IPS-20b (cell line): ENCODE results near the gene NUP93.

Source experiments
- H3K27ac ChIP-seq: one replicate; pipeline ENCODE4 v1.5.1; 2013; ENCODE audit warnings: low read length
- H3K27me3 ChIP-seq: 2 replicates; pipeline ENCODE4 v1.6.1; 2013; ENCODE audit warnings: mild to moderate bottlenecking, low read length, inconsistent platforms; ENCODE audit not compliant: insufficient read depth
- H3K36me3 ChIP-seq: 2 replicates; pipeline ENCODE4 v1.6.1; 2013; ENCODE audit warnings: low read depth, mild to moderate bottlenecking, inconsistent platforms, low read length, moderate library complexity; ENCODE audit not compliant: insufficient read depth
- H3K4me1 ChIP-seq: 2 replicates; pipeline ENCODE4 v1.6.1; 2013; ENCODE audit warnings: mild to moderate bottlenecking, control low read depth, inconsistent platforms, low read length, moderate library complexity; ENCODE audit not compliant: insufficient read depth
- H3K4me3 ChIP-seq: 2 replicates; pipeline ENCODE4 v1.5.1; 2013; ENCODE audit warnings: mild to moderate bottlenecking, low read length, inconsistent platforms
- H3K9ac ChIP-seq: 2 replicates; pipeline ENCODE4 v1.6.1; 2013; ENCODE audit warnings: low read depth, mild to moderate bottlenecking, inconsistent platforms, low read length, moderate library complexity
- H3K9me3 ChIP-seq: 2 replicates; pipeline ENCODE4 v1.6.1; 2013; ENCODE audit warnings: mild to moderate bottlenecking, low read depth, low read length, inconsistent platforms; ENCODE audit not compliant: insufficient read depth

The NUP93 gene

GRCh38 chr16:56852968-56853367 lies 123.0 kb downstream of the NUP93 start:
- H3K9ac ChIP-seq: no peak overlapping the region
- no peak overlapping the region for H3K4me3 ChIP-seq
- no peaks in the 10 kb centered on the region for H3K36me3 ChIP-seq
- H3K27me3 ChIP-seq: no peaks in the 10 kb centered on the region
- no peaks in the 10 kb centered on the region for H3K9me3 ChIP-seq
- H3K4me1 ChIP-seq: peaks cover 17% of the 10 kb centered on the region; the same call in 1 of the 2 replicates
- H3K27ac ChIP-seq: no peak overlapping the region

- Histone ChIP-seq H3K4me1 (peaks cover 6% of the 10 kb centered on the region; the same call in 1 of the 2 replicates), H3K4me3 (no peak overlapping the region), H3K36me3 (no peaks in the 10 kb centered on the region)
Measured at GRCh38 chr16:56855201-56855600, 125.3 kb downstream of the NUP93 start.

GRCh38 chr16:56855946-56856345 lies 126.0 kb downstream of the NUP93 start:
- no peak overlapping the region for H3K4me3 ChIP-seq
- H3K36me3 ChIP-seq: no peaks in the 10 kb centered on the region
- H3K27me3 ChIP-seq: no peaks in the 10 kb centered on the region
- no peak overlapping the region for H3K27ac ChIP-seq
- no peaks in the 10 kb centered on the region for H3K9me3 ChIP-seq
- no peak overlapping the region for H3K9ac ChIP-seq
- H3K4me1 ChIP-seq: peaks cover 6% of the 10 kb centered on the region; the same call in 1 of the 2 replicates

More at GRCh38 chr16:56855201-56855600, 125.3 kb downstream of the NUP93 start:
- no peak overlapping the region for H3K27ac ChIP-seq
- H3K9ac ChIP-seq: no peak overlapping the region
- H3K27me3 ChIP-seq: no peaks in the 10 kb centered on the region
- H3K9me3 ChIP-seq: no peaks in the 10 kb centered on the region

- Histone ChIP-seq H3K4me3 (no peak overlapping the region), H3K27me3 (no peaks in the 10 kb centered on the region), H3K27ac (no peak overlapping the region), H3K9ac (no peak overlapping the region), H3K4me1 (peaks cover 3% of the 10 kb centered on the region), H3K36me3 (no peaks in the 10 kb centered on the region), H3K9me3 (no peaks in the 10 kb centered on the region)
Measured at GRCh38 chr16:56856876-56857447, 127.0 kb downstream of the NUP93 start.

GRCh38 chr16:56858374-56858773 lies 128.4 kb downstream of the NUP93 start:
- Histone ChIP-seq H3K9ac (no peak overlapping the region), H3K36me3 (no peaks in the 10 kb centered on the region), H3K27ac (no peak overlapping the region), H3K27me3 (no peaks in the 10 kb centered on the region), H3K9me3 (no peaks in the 10 kb centered on the region), H3K4me1 (no peaks in the 10 kb centered on the region; the same call in none of the 2 replicates), H3K4me3 (no peak overlapping the region)

- Histone ChIP-seq H3K4me3 (no peak overlapping the region), H3K4me1 (no peaks in the 10 kb centered on the region; the same call in none of the 2 replicates), H3K9ac (no peak overlapping the region), H3K27me3 (no peaks in the 10 kb centered on the region), H3K36me3 (no peaks in the 10 kb centered on the region), H3K9me3 (no peaks in the 10 kb centered on the region), H3K27ac (no peak overlapping the region)
Measured at GRCh38 chr16:56859636-56860035, 129.7 kb downstream of the NUP93 start.

GRCh38 chr16:56860226-56861020 lies 130.5 kb downstream of the NUP93 start:
- no peak overlapping the region for H3K27ac ChIP-seq
- H3K36me3 ChIP-seq: no peaks in the 10 kb centered on the region
- no peak overlapping the region for H3K9ac ChIP-seq
- no peaks in the 10 kb centered on the region for H3K27me3 ChIP-seq
- H3K4me1 ChIP-seq: no peaks in the 10 kb centered on the region; the same call in none of the 2 replicates
- H3K9me3 ChIP-seq: no peaks in the 10 kb centered on the region
- no peak overlapping the region for H3K4me3 ChIP-seq

- Histone ChIP-seq H3K9ac (no peak overlapping the region), H3K4me3 (no peak overlapping the region), H3K27me3 (no peaks in the 10 kb centered on the region), H3K4me1 (no peaks in the 10 kb centered on the region; the same call in none of the 2 replicates), H3K9me3 (no peaks in the 10 kb centered on the region), H3K36me3 (no peaks in the 10 kb centered on the region), H3K27ac (no peak overlapping the region)
Measured at GRCh38 chr16:56861092-56861610, 131.2 kb downstream of the NUP93 start.

GRCh38 chr16:56861756-56862155 lies 131.8 kb downstream of the NUP93 start:
- Histone ChIP-seq H3K9ac (no peak overlapping the region), H3K36me3 (no peaks in the 10 kb centered on the region), H3K4me1 (no peaks in the 10 kb centered on the region; the same call in none of the 2 replicates), H3K27me3 (no peaks in the 10 kb centered on the region), H3K9me3 (no peaks in the 10 kb centered on the region), H3K27ac (no peak overlapping the region), H3K4me3 (no peak overlapping the region)

- no peaks in the 10 kb centered on the region; the same call in none of the 2 replicates for H3K4me1 ChIP-seq
- no peaks in the 10 kb centered on the region for H3K27me3 ChIP-seq
- no peak overlapping the region for H3K27ac ChIP-seq
- H3K9me3 ChIP-seq: no peaks in the 10 kb centered on the region
- H3K4me3 ChIP-seq: no peak overlapping the region
- H3K9ac ChIP-seq: no peak overlapping the region
- no peaks in the 10 kb centered on the region for H3K36me3 ChIP-seq
Measured at GRCh38 chr16:56862776-56863175, 132.8 kb downstream of the NUP93 start.

GRCh38 chr16:56864960-56865359 lies 135.0 kb downstream of the NUP93 start, which contains the start of gene SLC12A3:
Gene SLC12A3, plus strand, starts transcription at chr16:56865207. Its CDS starts 29 bp downstream, at chr16:56865236.
- H3K4me1 ChIP-seq: no peaks in the 10 kb centered on the region; the same call in none of the 2 replicates
- H3K27ac ChIP-seq: no peak within 1 kb of the TSS
- no peak within 1 kb of the TSS for H3K9ac ChIP-seq
- H3K4me3 ChIP-seq: no peak within 1 kb of the TSS
- H3K9me3 ChIP-seq: no peaks in the 10 kb centered on the region
- H3K36me3 ChIP-seq: no peaks in the 10 kb centered on the region
- H3K27me3 ChIP-seq: no peaks in the 10 kb centered on the region
